ENCODE data around the gene PKNOX1.
"Not testable (repeated sequence)": the region's sequence is repeated elsewhere in the genome, so short reads cannot be mapped to it uniquely, and the experiment has no call there.

PKNOX1 gene

DNA sequence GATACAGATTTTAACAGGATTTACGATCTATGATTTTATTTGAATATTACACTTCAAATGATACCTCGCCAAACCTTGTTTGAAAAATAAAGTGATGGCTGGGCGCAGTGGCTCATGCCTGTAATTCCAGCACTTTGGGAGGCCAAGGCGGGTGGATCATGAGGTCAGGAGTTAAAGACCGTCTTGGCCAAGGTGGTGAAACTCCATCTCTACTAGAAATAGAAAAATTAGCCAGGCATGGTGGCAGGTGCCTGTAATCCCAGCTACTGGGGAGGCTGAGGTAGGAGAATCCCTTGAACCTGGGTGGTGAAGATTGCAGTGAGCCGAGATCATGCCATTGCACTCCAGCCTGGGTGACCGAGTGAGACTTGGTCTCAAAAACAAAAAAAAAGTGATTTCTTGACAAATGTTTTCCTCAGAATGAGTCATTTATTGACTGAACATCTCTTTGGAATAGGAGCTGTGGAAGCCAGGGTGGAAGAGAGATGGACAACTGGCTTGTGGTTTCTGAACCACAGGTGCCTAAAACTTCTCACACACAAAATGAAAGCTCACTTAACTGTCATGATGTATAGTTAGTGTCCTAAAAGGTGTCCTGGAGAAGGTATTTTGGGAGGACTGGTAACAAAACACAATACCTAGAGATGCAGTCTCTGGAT is 11.9 kb downstream of the PKNOX1 start:
- Histone ChIP-seq H3K4me1 (ENCODE audit: control insufficient read depth, insufficient read depth, low read length, poor library complexity, severe bottlenecking) (no peaks in the 10 kb centered on the region), H3K36me3 (ENCODE audit: control insufficient read depth, insufficient read depth, low read length) (no peaks in the 10 kb centered on the region), H3K4me3 (ENCODE audit: insufficient read depth, low read depth, low read length, poor library complexity, severe bottlenecking) (no peak overlapping the region), H3K27me3 (replicated peaks; ENCODE audit: control insufficient read depth, insufficient read depth, low read length, poor library complexity, severe bottlenecking) (no peaks in the 10 kb centered on the region), H3K9me3 (ENCODE audit: control insufficient read depth, low read length) (no peaks in the 10 kb centered on the region), H3K27ac (ENCODE audit: insufficient read depth, low read length, poor library complexity, severe bottlenecking) (no peak overlapping the region)
- DNase-seq, result no peak

DNA sequence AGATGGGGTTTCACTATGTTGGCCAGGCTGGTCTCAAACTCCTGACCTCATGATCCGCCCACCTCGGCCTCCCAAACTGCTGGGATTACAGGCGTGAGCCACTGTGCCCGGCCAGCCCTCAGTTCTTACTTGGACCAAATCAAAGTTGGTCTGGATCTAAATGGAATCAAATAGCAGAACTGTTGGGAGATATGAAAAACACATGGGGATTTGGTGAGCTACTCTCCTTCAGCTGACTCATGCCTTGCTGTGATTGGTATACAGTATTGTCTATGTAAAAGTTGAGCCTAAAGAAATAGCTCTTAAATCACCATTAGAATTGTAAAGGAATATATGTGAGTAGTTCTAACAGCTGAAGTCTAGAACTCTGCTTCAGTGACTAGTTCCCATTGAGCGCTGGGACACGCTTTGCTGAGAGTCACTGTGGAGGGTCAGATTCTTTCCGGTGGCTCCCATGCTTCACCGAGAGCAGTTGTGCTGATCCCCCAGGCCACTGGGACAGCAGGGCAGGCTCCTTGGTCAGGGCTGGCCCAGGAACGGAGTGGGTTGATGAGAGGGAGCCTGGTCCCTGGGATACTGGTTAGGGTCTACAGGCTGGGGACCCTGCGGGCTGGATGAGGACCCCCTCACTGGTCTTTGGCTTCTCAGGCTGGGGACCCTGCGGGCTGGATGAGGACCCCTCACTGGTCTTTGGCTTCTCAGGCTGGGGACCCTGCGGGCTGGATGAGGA is 14.0 kb downstream of the PKNOX1 start:
- no peak for DNase-seq
- H3K4me1 ChIP-seq (ENCODE audit: control insufficient read depth, insufficient read depth, low read length, poor library complexity, severe bottlenecking), result no peaks in the 10 kb centered on the region
- H3K27ac ChIP-seq (ENCODE audit: insufficient read depth, low read length, poor library complexity, severe bottlenecking), result no peak overlapping the region

GRCh38 chr21:42989370-42989769 is 15.0 kb downstream of the PKNOX1 start:
- not testable (repeated sequence) for H3K27me3 ChIP-seq (replicated peaks; ENCODE audit: control insufficient read depth, insufficient read depth, low read length, poor library complexity, severe bottlenecking); H3K4me1 ChIP-seq (ENCODE audit: control insufficient read depth, insufficient read depth, low read length, poor library complexity, severe bottlenecking); DNase-seq; H3K36me3 ChIP-seq (ENCODE audit: control insufficient read depth, insufficient read depth, low read length); H3K4me3 ChIP-seq (ENCODE audit: insufficient read depth, low read depth, low read length, poor library complexity, severe bottlenecking); H3K27ac ChIP-seq (ENCODE audit: insufficient read depth, low read length, poor library complexity, severe bottlenecking); H3K9me3 ChIP-seq (ENCODE audit: control insufficient read depth, low read length)

More for the DNA sequence above, 14.0 kb downstream of the PKNOX1 start:
- H3K4me3 ChIP-seq (ENCODE audit: insufficient read depth, low read depth, low read length, poor library complexity, severe bottlenecking), result no peak overlapping the region
- peaks cover 5% of the 10 kb centered on the region for H3K36me3 ChIP-seq (ENCODE audit: control insufficient read depth, insufficient read depth, low read length)
- H3K27me3 ChIP-seq (replicated peaks; ENCODE audit: control insufficient read depth, insufficient read depth, low read length, poor library complexity, severe bottlenecking), result no peaks in the 10 kb centered on the region
- no peaks in the 10 kb centered on the region for H3K9me3 ChIP-seq (ENCODE audit: control insufficient read depth, low read length)

GRCh38 chr21:42989816-42990650 is 15.7 kb downstream of the PKNOX1 start:
- no peak overlapping the region for H3K27ac ChIP-seq (ENCODE audit: insufficient read depth, low read length, poor library complexity, severe bottlenecking)
- no peak overlapping the region for H3K4me3 ChIP-seq (ENCODE audit: insufficient read depth, low read depth, low read length, poor library complexity, severe bottlenecking)
- peaks cover 5% of the 10 kb centered on the region for H3K36me3 ChIP-seq (ENCODE audit: control insufficient read depth, insufficient read depth, low read length)
- H3K4me1 ChIP-seq (ENCODE audit: control insufficient read depth, insufficient read depth, low read length, poor library complexity, severe bottlenecking), result no peaks in the 10 kb centered on the region
- no peak for DNase-seq
- no peaks in the 10 kb centered on the region for H3K27me3 ChIP-seq (replicated peaks; ENCODE audit: control insufficient read depth, insufficient read depth, low read length, poor library complexity, severe bottlenecking)
- no peaks in the 10 kb centered on the region for H3K9me3 ChIP-seq (ENCODE audit: control insufficient read depth, low read length)

DNA sequence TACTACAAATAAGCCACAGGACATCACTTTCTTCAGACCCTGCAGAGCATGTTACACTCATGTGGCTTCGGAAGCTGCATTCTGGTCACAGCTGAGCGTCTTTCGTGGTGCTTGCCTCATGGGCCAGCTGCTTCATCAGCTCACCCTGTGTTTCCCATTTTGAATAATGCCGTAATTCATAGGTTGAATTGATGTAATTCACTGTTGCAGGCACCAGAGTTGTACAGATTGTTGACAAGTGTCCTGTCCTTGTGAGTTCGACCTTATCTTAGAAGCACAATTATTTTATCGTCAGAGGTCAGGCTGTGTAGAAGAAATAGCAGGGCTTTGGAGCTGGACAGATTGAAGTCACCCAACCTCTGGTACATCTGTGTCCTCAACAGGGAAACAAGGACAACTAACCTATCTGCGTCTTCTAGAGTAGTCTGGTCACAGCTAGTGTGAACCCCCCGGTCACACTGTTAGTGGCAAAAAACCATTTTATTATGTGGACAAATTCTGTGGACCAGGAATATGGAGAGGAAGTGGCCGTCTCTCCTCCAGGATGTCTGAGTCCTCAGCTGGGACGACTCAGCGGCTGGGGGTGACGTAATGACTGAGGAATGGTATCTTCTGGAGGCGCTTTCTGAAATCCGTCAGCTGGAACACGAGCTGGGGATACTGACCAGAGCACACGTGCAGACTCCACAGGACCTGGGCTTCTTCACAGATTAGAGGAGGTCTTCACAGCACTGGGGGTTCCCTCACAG is 17.8 kb downstream of the PKNOX1 start:
- Histone ChIP-seq H3K36me3 (ENCODE audit: control insufficient read depth, insufficient read depth, low read length) (peaks cover 5% of the 10 kb centered on the region), H3K27ac (ENCODE audit: insufficient read depth, low read length, poor library complexity, severe bottlenecking) (no peak overlapping the region), H3K9me3 (ENCODE audit: control insufficient read depth, low read length) (no peaks in the 10 kb centered on the region), H3K27me3 (replicated peaks; ENCODE audit: control insufficient read depth, insufficient read depth, low read length, poor library complexity, severe bottlenecking) (no peaks in the 10 kb centered on the region), H3K4me1 (ENCODE audit: control insufficient read depth, insufficient read depth, low read length, poor library complexity, severe bottlenecking) (no peaks in the 10 kb centered on the region), H3K4me3 (ENCODE audit: insufficient read depth, low read depth, low read length, poor library complexity, severe bottlenecking) (no peak overlapping the region)
- no peak for DNase-seq

DNA sequence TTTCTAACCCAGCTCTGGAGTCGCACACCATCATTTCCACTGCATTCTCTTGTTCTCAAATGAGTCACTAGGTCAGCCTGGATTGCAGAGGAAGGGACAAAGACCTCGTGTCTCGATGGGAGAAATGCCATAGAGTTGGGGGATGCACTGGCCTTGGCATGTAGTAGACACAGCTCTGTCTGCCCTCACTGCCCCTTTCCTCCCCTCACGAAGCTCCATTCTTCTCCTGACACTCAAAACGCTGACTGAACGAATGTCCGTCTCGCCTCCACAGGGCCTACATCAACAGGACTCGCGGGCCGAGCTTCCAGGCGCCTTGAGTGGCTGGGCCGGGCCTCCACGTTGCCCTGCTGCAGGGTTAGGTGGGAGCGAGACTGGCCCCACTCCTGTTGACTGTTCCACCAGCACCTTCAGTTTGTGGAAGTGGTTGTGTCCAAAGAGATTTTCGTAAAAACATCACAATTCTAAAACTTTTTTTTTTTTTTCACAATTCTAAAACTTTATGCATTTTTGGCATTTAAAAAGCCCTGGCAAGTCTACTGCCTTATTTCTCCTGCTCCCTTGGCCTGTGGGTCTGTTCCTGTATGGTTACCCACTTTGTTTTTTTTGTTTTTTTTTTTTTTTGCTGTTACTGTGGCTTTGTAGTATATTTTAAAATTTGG is 18.8 kb downstream of the PKNOX1 start:
- Histone ChIP-seq H3K4me3 (ENCODE audit: insufficient read depth, low read depth, low read length, poor library complexity, severe bottlenecking) (no peak overlapping the region), H3K27ac (ENCODE audit: insufficient read depth, low read length, poor library complexity, severe bottlenecking) (no peak overlapping the region), H3K9me3 (ENCODE audit: control insufficient read depth, low read length) (no peaks in the 10 kb centered on the region), H3K36me3 (ENCODE audit: control insufficient read depth, insufficient read depth, low read length) (peaks cover 5% of the 10 kb centered on the region), H3K4me1 (ENCODE audit: control insufficient read depth, insufficient read depth, low read length, poor library complexity, severe bottlenecking) (no peaks in the 10 kb centered on the region), H3K27me3 (replicated peaks; ENCODE audit: control insufficient read depth, insufficient read depth, low read length, poor library complexity, severe bottlenecking) (no peaks in the 10 kb centered on the region)
- DNase-seq, result no peak

DNA sequence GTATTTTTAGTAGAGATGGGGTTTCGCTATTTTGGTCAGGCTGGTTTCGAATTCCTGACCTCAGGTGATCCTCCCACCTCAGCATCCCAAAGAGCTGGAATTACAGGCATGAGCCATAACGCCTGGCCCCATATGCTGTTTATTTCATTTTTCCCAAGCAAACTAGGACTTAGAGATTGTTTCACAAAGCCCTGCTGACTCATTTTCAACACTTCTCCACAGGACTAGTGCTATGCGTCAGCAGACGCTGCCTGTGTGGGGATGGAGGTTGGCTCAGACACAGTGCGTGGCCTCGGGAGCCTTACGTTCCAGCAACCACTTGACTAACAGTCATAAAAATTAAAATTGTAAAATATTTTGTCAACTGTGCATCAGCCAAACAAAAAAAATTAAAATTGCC is 22.7 kb downstream of the PKNOX1 start:
- Histone ChIP-seq H3K4me3 (ENCODE audit: insufficient read depth, low read depth, low read length, poor library complexity, severe bottlenecking) (no peak overlapping the region), H3K27ac (ENCODE audit: insufficient read depth, low read length, poor library complexity, severe bottlenecking) (no peak overlapping the region), H3K9me3 (ENCODE audit: control insufficient read depth, low read length) (no peaks in the 10 kb centered on the region), H3K36me3 (ENCODE audit: control insufficient read depth, insufficient read depth, low read length) (peaks cover 4% of the 10 kb centered on the region), H3K27me3 (replicated peaks; ENCODE audit: control insufficient read depth, insufficient read depth, low read length, poor library complexity, severe bottlenecking) (no peaks in the 10 kb centered on the region), H3K4me1 (ENCODE audit: control insufficient read depth, insufficient read depth, low read length, poor library complexity, severe bottlenecking) (no peaks in the 10 kb centered on the region)
- DNase-seq, result no peak

GRCh38 chr21:42997983-42998382 is 23.6 kb downstream of the PKNOX1 start:
- H3K4me1 ChIP-seq (ENCODE audit: control insufficient read depth, insufficient read depth, low read length, poor library complexity, severe bottlenecking); H3K27me3 ChIP-seq (replicated peaks; ENCODE audit: control insufficient read depth, insufficient read depth, low read length, poor library complexity, severe bottlenecking); H3K4me3 ChIP-seq (ENCODE audit: insufficient read depth, low read depth, low read length, poor library complexity, severe bottlenecking); DNase-seq; H3K27ac ChIP-seq (ENCODE audit: insufficient read depth, low read length, poor library complexity, severe bottlenecking); H3K36me3 ChIP-seq (ENCODE audit: control insufficient read depth, insufficient read depth, low read length); H3K9me3 ChIP-seq (ENCODE audit: control insufficient read depth, low read length): not testable (repeated sequence)

DNA sequence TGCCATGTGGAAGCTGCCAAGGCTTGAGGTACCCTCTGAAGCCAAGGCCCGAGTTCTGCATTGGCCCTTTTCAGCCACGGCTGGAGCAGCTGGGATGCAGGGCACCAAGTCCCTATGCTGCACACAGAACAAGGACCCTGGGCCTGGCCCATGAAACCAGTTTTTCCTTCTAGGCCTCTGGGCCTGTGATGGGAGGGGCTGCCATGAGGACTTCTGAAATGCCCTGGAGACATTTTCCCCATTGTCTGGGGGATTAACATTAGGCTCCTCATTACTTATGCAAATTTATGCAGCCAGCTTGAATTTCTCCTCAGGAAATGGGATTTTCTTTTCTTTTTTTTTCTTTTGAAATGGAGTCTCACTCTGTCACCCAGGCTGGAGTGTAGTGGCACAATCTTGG is 24.8 kb downstream of the PKNOX1 start:
- not testable (repeated sequence) for DNase-seq; H3K4me1 ChIP-seq (ENCODE audit: control insufficient read depth, insufficient read depth, low read length, poor library complexity, severe bottlenecking); H3K36me3 ChIP-seq (ENCODE audit: control insufficient read depth, insufficient read depth, low read length)

More for the DNA sequence above, 24.8 kb downstream of the PKNOX1 start:
- not testable (repeated sequence) for H3K27ac ChIP-seq (ENCODE audit: insufficient read depth, low read length, poor library complexity, severe bottlenecking); H3K27me3 ChIP-seq (replicated peaks; ENCODE audit: control insufficient read depth, insufficient read depth, low read length, poor library complexity, severe bottlenecking); H3K4me3 ChIP-seq (ENCODE audit: insufficient read depth, low read depth, low read length, poor library complexity, severe bottlenecking); H3K9me3 ChIP-seq (ENCODE audit: control insufficient read depth, low read length)
